ENCODE measurements around the gene BCL2L13.

DNA sequence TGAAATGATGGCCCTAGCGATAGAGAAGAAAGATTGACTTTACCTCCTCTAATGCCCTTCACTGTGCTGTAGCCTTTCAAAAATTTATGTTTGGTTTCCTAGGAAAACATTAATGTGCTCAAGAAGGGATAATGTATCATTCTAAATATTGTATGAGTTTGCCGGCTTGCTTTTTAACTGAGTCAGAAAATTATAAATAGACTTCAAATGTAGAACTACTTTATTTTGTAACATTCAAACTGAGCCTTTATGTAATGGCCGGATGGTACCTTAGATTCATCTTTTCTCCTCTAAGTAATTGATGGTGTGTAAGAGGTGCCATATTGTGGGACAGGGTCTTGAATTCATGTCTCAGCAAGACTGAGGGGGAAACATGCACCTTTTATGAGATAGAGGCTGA is 78.0 kb downstream of the BCL2L13 start:
- TF ChIP-seq, protein P1, sequence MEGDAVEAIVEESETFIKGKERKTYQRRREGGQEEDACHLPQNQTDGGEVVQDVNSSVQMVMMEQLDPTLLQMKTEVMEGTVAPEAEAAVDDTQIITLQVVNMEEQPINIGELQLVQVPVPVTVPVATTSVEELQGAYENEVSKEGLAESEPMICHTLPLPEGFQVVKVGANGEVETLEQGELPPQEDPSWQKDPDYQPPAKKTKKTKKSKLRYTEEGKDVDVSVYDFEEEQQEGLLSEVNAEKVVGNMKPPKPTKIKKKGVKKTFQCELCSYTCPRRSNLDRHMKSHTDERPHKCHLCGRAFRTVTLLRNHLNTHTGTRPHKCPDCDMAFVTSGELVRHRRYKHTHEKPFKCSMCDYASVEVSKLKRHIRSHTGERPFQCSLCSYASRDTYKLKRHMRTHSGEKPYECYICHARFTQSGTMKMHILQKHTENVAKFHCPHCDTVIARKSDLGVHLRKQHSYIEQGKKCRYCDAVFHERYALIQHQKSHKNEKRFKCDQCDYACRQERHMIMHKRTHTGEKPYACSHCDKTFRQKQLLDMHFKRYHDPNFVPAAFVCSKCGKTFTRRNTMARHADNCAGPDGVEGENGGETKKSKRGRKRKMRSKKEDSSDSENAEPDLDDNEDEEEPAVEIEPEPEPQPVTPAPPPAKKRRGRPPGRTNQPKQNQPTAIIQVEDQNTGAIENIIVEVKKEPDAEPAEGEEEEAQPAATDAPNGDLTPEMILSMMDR (IDR thresholded peaks at IDR 0.05): no peak
- no peak for TF ChIP-seq POLR2AphosphoS5 (IDR thresholded peaks at IDR 0.05)
- no peak for TF ChIP-seq POLR2A (IDR thresholded peaks at IDR 0.05)
- no peak for TF ChIP-seq EP300 (IDR thresholded peaks at IDR 0.05)
